GM10248 (cell line): ENCODE results near the gene ASB1.

Experiments
- CTCF ChIA-PET: fragments of 300-600 bp; sonication (Branson Sonifier 250); formaldehyde crosslinking; extraction: SDS; loops from one replicate; lab custom pipeline; 2021; ENCODE audit warnings: antibody characterized with exemption; lab: Yijun Ruan, JAX
- POLR2A ChIA-PET: fragments of 350-650 bp; sonication (Branson Sonifier 250); formaldehyde crosslinking; extraction: SDS; loops from one replicate; lab custom pipeline; 2020; ENCODE audit warnings: antibody characterized with exemption; lab: Yijun Ruan, JAX
- DNase-seq: peaks from one replicate; pipeline ENCODE4 v3.0.0; 2012; ENCODE audit errors: extremely low spot score
- TF ChIP-seq, protein P1 (sequence below): IDR thresholded peaks from 2 replicates; pipeline ENCODE4 v1.5.1; 2012; ENCODE audit warnings: mild to moderate bottlenecking, low read depth; ENCODE audit errors: extremely low read depth, missing control alignments, control extremely low read depth

The ASB1 gene

DNA sequence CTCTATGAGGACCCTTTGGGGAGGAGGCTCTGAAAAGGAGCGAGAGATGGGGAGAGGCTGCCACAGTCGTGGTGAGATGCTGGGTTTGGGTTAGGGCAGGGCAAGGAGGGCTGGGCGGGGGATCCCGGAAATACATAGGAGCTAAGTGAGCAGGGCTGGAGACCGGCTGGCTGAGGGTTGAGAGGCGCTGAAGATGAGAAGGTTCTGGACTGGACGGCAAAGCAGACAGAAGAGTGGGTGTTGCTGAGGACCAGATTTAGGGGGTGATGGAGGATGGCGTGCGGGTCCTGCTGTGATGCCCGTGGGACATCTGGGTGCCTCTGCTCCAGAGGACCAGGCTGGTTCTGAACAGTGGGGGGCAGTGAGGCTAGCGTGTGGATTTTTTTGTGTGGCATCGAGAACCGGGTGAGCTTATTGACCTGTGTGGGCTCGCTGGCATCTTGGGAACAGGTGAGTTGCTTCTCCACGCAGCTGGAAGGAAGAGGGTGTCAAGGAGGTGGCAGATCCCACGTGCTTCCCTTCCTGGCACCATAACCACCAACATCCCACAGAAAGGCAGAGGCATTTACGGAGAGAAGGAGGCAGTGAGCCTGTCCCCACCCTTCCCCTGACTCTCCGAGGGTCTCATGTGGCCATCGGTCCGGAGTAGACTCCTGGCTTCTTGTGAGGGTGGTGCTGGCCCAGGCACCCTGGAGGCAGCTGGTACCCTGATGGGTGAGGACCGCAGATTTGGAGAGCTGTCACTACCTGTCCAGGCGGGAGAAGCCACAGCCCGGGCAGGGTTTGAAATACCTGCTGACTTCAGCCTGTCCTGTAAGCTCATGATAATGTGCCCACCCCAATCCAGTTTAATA, 70.3 kb downstream of the ASB1 start:
- no peak for DNase-seq
- ChIA-PET CTCF (interaction anchor here (1.1 to 1.5 kb wide), 2 partner anchors 16 to 26 kb away, joined by 3 read pairs; no protein-coding TSS in a partner anchor), POLR2A (no interaction called here)
- TF ChIP-seq, protein P1, sequence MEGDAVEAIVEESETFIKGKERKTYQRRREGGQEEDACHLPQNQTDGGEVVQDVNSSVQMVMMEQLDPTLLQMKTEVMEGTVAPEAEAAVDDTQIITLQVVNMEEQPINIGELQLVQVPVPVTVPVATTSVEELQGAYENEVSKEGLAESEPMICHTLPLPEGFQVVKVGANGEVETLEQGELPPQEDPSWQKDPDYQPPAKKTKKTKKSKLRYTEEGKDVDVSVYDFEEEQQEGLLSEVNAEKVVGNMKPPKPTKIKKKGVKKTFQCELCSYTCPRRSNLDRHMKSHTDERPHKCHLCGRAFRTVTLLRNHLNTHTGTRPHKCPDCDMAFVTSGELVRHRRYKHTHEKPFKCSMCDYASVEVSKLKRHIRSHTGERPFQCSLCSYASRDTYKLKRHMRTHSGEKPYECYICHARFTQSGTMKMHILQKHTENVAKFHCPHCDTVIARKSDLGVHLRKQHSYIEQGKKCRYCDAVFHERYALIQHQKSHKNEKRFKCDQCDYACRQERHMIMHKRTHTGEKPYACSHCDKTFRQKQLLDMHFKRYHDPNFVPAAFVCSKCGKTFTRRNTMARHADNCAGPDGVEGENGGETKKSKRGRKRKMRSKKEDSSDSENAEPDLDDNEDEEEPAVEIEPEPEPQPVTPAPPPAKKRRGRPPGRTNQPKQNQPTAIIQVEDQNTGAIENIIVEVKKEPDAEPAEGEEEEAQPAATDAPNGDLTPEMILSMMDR = no peak

DNA sequence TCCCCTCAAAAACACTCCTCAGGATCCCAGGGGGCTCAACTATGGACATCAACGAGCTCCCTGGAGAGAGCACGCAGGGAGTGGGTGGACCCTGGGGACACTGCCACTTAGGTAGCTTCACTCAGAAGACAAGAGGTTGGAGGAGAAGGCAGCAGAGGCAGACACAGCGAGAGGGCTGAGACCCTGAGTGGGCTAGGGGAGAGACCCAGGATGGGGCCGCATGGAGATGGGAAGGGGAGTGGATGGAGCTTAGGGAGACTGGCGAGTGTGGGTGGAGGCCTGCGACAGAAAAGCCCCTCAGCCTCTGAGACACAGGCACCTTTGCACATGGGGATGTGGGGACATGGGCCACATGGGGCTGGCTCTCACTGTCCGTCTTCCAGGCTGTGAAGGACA, 70.9 kb downstream of the ASB1 start:
- no peak for DNase-seq
- CTCF ChIA-PET = interaction anchor here (1.1 to 1.5 kb wide), 2 partner anchors 15 to 26 kb away, joined by 3 read pairs; no protein-coding TSS in a partner anchor

DNA sequence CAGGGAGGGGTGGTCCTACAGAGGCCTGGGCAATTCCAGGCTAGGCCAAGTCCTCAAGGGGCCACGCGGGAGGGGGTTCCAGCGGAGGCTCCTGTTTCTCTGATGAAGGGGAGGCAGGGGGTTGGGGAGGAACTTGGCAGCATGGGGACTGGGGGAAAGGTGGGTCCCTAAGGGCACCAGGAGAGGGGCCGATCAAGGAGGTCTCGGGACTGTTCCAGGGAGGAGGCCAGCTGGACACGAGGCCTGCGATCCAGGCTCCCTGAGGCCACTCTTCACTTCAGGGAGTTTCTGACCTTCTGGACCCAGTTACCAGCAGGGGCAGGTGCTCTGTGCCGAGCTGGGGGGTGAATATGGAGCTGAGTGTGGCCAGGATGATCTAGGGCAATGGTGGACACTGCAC, 71.5 kb downstream of the ASB1 start:
- TF ChIP-seq, protein P1 = no peak
- POLR2A ChIA-PET = no interaction called here
- CTCF ChIA-PET = interaction anchor here (1.1 to 1.5 kb wide), 2 partner anchors 15 to 27 kb away, joined by 3 read pairs; no protein-coding TSS in a partner anchor
- no peak for DNase-seq

More for the DNA sequence above, 70.9 kb downstream of the ASB1 start:
- TF ChIP-seq, protein P1 = no peak
- POLR2A ChIA-PET = no interaction called here

DNA sequence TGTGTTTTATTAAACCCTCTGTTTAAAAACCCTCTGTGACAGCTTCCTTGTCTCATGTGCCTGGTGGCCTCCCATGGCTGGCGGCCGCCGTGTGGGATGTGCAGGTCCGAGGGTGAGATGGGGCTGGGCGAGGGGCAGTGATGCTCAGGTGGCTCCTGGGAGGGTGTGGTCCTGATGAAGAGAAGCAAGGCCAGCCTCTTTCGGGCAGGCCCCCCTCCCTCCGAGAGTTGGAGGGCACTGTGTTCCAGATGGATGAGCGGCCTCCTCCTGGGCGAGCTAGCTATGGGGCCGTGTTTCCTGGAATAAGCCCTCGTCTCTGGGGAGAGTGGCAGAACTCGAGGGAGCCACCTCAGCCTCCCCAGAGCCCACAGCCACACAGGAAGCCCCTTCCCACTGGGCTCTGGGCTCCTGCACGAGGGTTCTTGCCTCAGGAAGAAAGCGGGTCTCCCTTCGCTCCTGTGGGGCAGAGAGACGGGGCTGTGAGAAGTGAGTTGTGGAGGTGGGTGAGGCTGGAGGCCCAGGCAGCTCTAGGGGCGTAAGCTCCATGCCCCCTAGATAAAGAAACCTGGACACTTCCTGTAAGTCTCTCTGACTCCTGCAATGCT, 72.1 kb downstream of the ASB1 start:
- TF ChIP-seq, protein P1 = no peak
- CTCF ChIA-PET = interaction anchor here (1.5 kb wide), 1 partner anchor 27 kb away, joined by 3 read pairs; no protein-coding TSS in a partner anchor
- no peak for DNase-seq
- POLR2A ChIA-PET = no interaction called here

DNA sequence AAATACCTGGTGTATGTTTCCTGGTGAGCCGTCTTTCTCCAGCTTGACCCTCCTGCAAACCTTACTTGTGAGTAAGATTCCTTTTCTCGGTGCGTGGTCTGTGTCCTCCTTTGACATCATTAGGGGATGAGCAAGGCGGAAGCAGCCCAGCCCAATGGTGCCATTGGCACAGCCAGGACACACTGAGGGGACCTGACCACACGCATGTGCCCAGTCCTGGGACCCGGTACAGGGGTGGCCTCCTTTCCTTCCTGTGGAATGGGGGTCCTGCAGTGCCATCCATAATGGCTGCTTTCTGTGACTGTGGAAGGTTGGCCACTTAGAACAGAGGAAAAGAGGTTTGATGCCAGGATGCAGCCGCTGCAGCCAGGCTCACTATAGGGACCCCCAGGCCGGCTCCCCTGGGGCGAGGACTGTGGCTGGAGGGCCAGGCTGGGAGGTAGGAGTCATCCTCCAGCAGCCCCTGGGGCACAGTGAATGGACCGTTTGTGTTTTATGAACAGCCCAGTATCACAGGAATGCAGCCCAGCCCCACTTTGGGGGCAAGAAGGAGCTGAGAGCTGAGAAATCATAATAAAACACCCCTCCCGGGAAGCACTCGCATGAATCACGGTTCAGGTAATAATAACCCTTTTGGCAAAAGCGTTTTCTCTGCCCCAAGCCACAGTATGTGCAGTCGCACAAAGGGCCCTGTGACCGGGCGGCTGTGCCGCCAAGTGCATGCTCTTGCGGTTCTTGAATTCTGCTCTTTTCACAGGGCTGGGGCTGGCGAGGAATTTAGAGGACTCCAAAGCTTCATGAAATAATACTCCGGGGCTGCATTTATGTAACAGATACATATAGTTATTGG, 73.2 kb downstream of the ASB1 start:
- TF ChIP-seq, protein P1 = no peak
- DNase-seq = no peak
- CTCF ChIA-PET = no interaction called here
- POLR2A ChIA-PET = no interaction called here

DNA sequence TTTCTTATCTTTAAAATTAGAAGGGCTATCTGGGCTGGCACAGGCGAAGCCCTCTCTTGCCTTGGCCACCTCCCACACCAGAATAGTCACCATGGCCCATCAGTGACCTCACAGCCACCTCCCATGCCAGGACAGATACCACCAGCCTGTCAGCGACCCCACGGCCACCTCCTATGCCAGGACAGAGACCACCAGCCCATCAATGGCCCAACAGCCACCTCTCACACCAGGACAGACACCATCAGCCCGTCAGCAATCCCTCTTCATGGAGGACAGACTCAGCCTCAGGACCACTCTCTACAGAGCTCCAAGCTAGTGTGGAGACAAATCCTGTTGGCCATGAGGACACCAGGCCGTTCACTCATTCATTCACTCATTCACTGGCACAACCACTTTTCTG, 74.6 kb downstream of the ASB1 start:
- TF ChIP-seq, protein P1 = no peak
- ChIA-PET POLR2A (no interaction called here), CTCF (no interaction called here)
- no peak for DNase-seq
